PC-3 (cell line): ENCODE measurements around the gene SP140L. TPM values are rescaled to one million over a fixed set of nuclear protein-coding genes. Genes with fewer than 3 reads are reported as not detected.
A peak's percentile ranks its signal among the peaks of the same experiment; 100 is the strongest.

Source experiments
- ATAC-seq: fragments of 200-7000 bp; cut with Tn5 transposase; 2 replicates; pipeline ENCODE4 v1.9.1; 2020; ENCODE audit warnings: mild to moderate bottlenecking, moderate library complexity
- BruUV-seq: library from RNA; stranded (reverse); fragments of 400-500 nt; replicated peaks from 2 replicates; lab custom pipeline; 2021; lab: Mats Ljungman, UMichigan
- CTCF ChIA-PET: fragments of 300-600 bp; sonication (Branson Sonifier 250); formaldehyde crosslinking; loops from one replicate; lab custom pipeline; 2022; ENCODE audit warnings: antibody characterized with exemption; lab: Charles Lee
- POLR2A ChIA-PET: fragments of 300-600 bp; sonication (Branson Sonifier 250); formaldehyde crosslinking; loops from one replicate; lab custom pipeline; 2022; ENCODE audit warnings: antibody characterized with exemption; ENCODE audit not compliant: unreplicated experiment; lab: Charles Lee
- DNase-seq: peaks from one replicate; pipeline ENCODE4 v3.0.0-alpha.2; 2015
- H2AFZ ChIP-seq: fragments of 300-600 bp; sonication (generic); 2 replicates; pipeline ENCODE4 v1.6.0; 2016; ENCODE audit warnings: antibody characterized with exemption, low read length
- H3F3A ChIP-seq: fragments of 300-600 bp; sonication (generic); one replicate; pipeline ENCODE4 v1.6.0; 2017; ENCODE audit warnings: antibody characterized with exemption, low read length, control low read depth, mild to moderate bottlenecking; ENCODE audit not compliant: unreplicated experiment
- H3K27ac ChIP-seq: fragments of 300-600 bp; sonication (generic); 2 replicates; pipeline ENCODE4 v1.5.1; 2016; ENCODE audit warnings: mild to moderate bottlenecking, low read length
- H3K27me3 ChIP-seq: fragments of 300-600 bp; sonication (generic); 2 replicates; pipeline ENCODE4 v1.6.1; 2016; ENCODE audit warnings: low read length, mixed read lengths
- H3K36me3 ChIP-seq: fragments of 300-600 bp; sonication (generic); 2 replicates; pipeline ENCODE4 v1.6.1; 2016; ENCODE audit warnings: low read depth, mixed run types, low read length, mixed read lengths
- H3K4me1 ChIP-seq: fragments of 300-600 bp; sonication (generic); 2 replicates; pipeline ENCODE4 v1.5.1; 2016; ENCODE audit warnings: low read length; ENCODE audit not compliant: insufficient read depth
- H3K4me2 ChIP-seq: fragments of 300-600 bp; sonication (generic); 2 replicates; pipeline ENCODE4 v1.6.0; 2016; ENCODE audit warnings: low read length
- H3K4me3 ChIP-seq: fragments of 300-600 bp; sonication (generic); 2 replicates; pipeline ENCODE4 v1.5.1; 2016; ENCODE audit warnings: mild to moderate bottlenecking, low read length, mixed read lengths
- H3K79me2 ChIP-seq: fragments of 300-600 bp; sonication (generic); 2 replicates; pipeline ENCODE4 v1.6.1; 2017; ENCODE audit warnings: low read length, mixed read lengths
- H3K9ac ChIP-seq: fragments of 300-600 bp; sonication (generic); 2 replicates; pipeline ENCODE4 v1.6.0; 2016; ENCODE audit warnings: mild to moderate bottlenecking, low read length
- H3K9me2 ChIP-seq: fragments of 300-600 bp; sonication (generic); replicated peaks from 2 replicates; pipeline ENCODE4 v1.6.1; 2016; ENCODE audit warnings: mixed run types, low read length, mixed read lengths
- H3K9me3 ChIP-seq: fragments of 300-600 bp; sonication (generic); 2 replicates; pipeline ENCODE4 v1.6.1; 2016; ENCODE audit warnings: low read length, mixed read lengths
- H4K20me1 ChIP-seq: fragments of 300-600 bp; sonication (generic); 2 replicates; pipeline ENCODE4 v1.6.1; 2016; ENCODE audit warnings: low read length, mixed read lengths
- CTCF ChIP-seq: fragments of 300-600 bp; sonication (generic); conservative IDR thresholded peaks from 2 replicates; pipeline ENCODE4 v1.5.1; 2017; ENCODE audit warnings: antibody characterized with exemption, low read depth, mild to moderate bottlenecking, low read length
- EZH2 ChIP-seq: fragments of 300-600 bp; sonication (generic); IDR thresholded peaks from one replicate; pipeline ENCODE4 v1.6.1; 2017; ENCODE audit warnings: antibody characterized with exemption, mild to moderate bottlenecking, low read length; ENCODE audit not compliant: unreplicated experiment
- EZH2phosphoT487 ChIP-seq: fragments of 300-600 bp; sonication (generic); IDR thresholded peaks from 2 replicates; pipeline ENCODE4 v1.6.1; 2018; ENCODE audit warnings: mild to moderate bottlenecking, antibody characterized with exemption, low read length, borderline replicate concordance
- intact Hi-C: fragments of 100-400 bp; cut with micrococcal nuclease; formaldehyde crosslinking; loops from 2 replicates; pipeline ENCODE4 v1.9.0; 2023
- total RNA-seq: library from RNA; depleted of rRNA; stranded (reverse); fragments of >200 nt; gene quantifications from 2 replicates; pipeline ENCODE4 v1.2.3, GENCODE V29; 2014

SP140L gene
- total RNA-seq, 1 experiment from 2014 or later: 2.8 TPM

GRCh38 chr2:230410263-230410662 lies 83.3 kb downstream of the SP140L start:
- Histone ChIP-seq H3K27ac (no peak overlapping the region), H3K36me3 (no peaks in the 10 kb centered on the region), H3K79me2 (no peaks in the 10 kb centered on the region), H3K9me3 (no peaks in the 10 kb centered on the region), H4K20me1 (no peaks in the 10 kb centered on the region), H3K9ac (no peak overlapping the region), H3K9me2 (no peaks in the 10 kb centered on the region), H3K4me3 (no peak overlapping the region), H3K27me3 (no peaks in the 10 kb centered on the region), H3F3A (no peaks in the 10 kb centered on the region), H2AFZ (no peak overlapping the region), H3K4me2 (no peak overlapping the region), H3K4me1 (peaks cover 16% of the 10 kb centered on the region)
- BruUV-seq: no TSS peak
- ChIA-PET POLR2A (no interaction called here), CTCF (no interaction called here)
- intact Hi-C loops: loop anchor here (10.0 kb wide), 3 partner anchors 195 to 385 kb away; partner anchors contain the start of genes CAB39 and SP110
- DNase-seq (no peak), ATAC-seq (no peak)
- no peak for TF ChIP-seq EZH2phosphoT487
- no peak for TF ChIP-seq EZH2
- TF ChIP-seq CTCF: no peak

GRCh38 chr2:230410861-230411569 lies 84.0 kb downstream of the SP140L start:
- Histone ChIP-seq H3F3A (no peaks in the 10 kb centered on the region), H3K4me1 (peaks cover 19% of the 10 kb centered on the region), H3K79me2 (no peaks in the 10 kb centered on the region), H3K27me3 (no peaks in the 10 kb centered on the region), H4K20me1 (no peaks in the 10 kb centered on the region), H3K4me3 (peak overlapping the region; percentile 78), H3K9me3 (no peaks in the 10 kb centered on the region), H3K27ac (no peak overlapping the region), H3K9me2 (no peaks in the 10 kb centered on the region), H3K36me3 (no peaks in the 10 kb centered on the region), H3K9ac (peak overlapping the region; percentile 65), H3K4me2 (peak overlapping the region; percentile 88), H2AFZ (peak overlapping the region; percentile 98)
- ATAC-seq (no peak), DNase-seq (no peak)
- intact Hi-C loops: loop anchor here (10.0 kb wide), 3 partner anchors 196 to 384 kb away; partner anchors contain the start of genes CAB39 and SP110
- ChIA-PET POLR2A (no interaction called here), CTCF (no interaction called here)
- no TSS peak for BruUV-seq
- no peak for TF ChIP-seq CTCF
- no peak for TF ChIP-seq EZH2
- no peak for TF ChIP-seq EZH2phosphoT487
